ENCODE measurements around the gene ARHGEF4. TPM values are rescaled to one million over a fixed set of nuclear protein-coding genes. Genes with fewer than 3 reads are reported as not detected.
A peak's percentile ranks its signal among the peaks of the same experiment; 100 is the strongest.

Gene ARHGEF4
- total RNA-seq, 1 donor from 2014 or later, result 0.40 TPM

- DNase-seq (ENCODE audit: low read depth), result no peak
Measured at GRCh38 chr2:130818809-130819208, 17.9 kb upstream of the ARHGEF4 start.

DNA sequence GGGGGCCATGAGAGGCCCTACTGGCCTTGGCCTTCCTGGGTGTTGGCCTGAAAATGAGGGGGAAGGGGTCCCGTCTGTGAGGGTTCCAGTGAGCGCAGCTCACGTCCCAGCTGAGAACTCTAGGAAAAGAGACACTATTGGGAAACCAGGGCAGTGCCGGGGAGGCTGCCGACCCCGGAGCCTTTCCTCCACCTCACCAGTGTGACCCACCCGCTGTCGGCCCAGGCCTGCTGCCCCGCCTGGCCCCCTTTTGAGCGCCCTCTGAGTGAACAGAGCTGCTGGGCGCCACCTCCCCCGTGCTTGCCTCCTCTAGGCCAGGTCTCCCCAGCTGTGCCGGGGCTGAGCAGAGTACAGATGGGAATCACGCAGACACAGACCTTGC lies 17.5 kb upstream of the ARHGEF4 start:
- no peak for DNase-seq (ENCODE audit: low read depth)

- DNase-seq (ENCODE audit: low read depth), result no peak
Measured at GRCh38 chr2:130819608-130820278, 17.0 kb upstream of the ARHGEF4 start.

DNA sequence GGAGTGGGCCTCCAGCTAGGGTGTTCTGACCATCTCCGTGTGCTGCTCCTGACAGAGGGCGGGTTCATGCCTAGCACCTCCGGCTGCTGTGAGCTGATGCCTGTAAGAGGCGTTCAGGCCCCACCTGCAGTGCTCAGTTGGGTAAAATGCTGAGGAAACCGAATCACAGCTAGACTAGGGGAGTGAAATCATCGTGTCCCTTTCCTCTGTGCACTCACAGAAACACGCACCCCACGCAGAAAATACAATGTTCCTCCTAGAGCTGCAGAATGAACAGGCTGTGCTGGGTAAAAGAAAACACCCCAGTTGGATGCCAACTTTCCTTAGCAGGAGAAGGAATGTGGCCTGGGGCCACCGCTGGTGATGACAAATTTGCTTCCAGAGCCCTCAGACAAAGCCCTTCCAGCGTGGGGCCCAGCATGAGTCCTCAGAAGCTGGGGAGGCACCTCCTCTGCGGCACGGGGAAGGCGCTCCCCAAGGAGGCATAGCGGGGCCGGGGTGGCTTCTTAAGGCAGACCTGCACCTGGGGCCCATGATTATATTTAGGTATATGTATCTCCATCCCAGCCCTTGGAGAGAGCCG lies 16.3 kb upstream of the ARHGEF4 start:
- DNase-seq (ENCODE audit: low read depth), result no peak

DNA sequence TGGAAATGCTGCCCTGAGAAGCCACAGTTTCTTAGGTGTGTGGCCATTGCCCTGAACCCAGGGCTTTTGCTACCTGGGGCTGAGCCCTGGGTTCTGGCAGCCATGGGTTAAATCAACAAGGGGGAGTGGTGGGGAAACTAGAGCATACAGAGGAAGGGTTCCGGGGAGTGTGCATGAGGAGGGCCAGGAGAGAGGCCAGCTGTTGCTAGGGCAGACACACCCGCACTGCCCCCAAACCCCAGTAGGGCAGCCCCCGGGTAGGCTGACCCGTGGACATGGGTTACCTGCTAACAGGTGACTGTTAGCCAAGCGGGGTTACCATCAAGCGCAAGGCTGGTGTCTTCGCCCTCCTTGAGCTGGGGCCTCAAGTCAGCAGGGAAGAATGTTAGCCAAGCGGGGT lies 14.8 kb upstream of the ARHGEF4 start:
- no peak for DNase-seq (ENCODE audit: low read depth)

DNA sequence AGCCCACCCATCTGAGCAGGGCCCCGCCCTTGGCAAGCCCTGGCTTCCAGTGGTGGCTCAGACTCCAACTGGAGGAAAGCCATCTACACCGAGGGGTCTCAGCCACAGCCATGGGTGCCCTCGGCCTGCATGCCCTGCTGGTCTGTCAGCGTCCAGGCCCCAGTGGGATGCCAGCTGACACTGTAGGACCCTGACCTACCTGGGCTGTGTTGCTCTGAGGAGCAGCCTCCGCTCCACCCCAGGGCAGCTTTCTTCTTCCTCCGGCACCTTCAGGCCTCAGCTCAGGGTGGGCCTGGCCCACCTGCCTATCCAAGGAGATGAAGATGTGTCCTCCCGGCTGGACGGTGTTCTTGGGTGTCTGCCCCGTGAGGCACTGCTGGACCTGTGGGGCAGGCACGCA lies 13.9 kb upstream of the ARHGEF4 start:
- no peak for DNase-seq (ENCODE audit: low read depth)

GRCh38 chr2:130823171-130823885 lies 13.4 kb upstream of the ARHGEF4 start:
- DNase-seq (ENCODE audit: low read depth), result no peak

DNA sequence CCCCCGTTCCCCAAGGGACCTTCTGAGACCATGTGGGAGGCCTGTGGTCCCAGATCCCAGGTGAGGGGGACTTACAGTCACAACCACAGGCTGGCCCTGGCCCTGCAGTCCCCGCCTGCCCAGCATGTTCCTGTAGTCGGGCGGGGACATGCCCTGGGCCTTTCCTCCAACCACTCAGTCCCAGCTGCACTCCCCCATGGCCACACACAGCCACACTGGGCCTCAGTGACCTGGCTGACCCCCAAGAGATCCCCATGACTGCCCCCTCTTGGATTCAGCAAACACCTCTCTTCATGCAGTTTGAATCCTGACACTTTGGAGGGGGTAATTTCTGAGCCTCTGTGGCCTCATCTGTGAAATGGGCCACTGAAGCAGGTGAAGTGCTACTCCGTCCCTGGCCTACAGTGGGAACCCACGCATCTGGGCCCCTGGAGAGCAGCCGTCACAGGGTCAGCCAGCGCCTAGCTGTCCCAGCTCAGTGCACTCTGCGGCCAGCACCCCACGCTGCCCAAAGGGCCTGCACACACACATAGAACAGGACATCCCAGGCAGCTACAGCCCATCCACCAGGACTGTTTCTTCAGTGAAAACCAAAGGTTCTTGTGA lies 12.7 kb upstream of the ARHGEF4 start:
- no peak for DNase-seq (ENCODE audit: low read depth)

DNA sequence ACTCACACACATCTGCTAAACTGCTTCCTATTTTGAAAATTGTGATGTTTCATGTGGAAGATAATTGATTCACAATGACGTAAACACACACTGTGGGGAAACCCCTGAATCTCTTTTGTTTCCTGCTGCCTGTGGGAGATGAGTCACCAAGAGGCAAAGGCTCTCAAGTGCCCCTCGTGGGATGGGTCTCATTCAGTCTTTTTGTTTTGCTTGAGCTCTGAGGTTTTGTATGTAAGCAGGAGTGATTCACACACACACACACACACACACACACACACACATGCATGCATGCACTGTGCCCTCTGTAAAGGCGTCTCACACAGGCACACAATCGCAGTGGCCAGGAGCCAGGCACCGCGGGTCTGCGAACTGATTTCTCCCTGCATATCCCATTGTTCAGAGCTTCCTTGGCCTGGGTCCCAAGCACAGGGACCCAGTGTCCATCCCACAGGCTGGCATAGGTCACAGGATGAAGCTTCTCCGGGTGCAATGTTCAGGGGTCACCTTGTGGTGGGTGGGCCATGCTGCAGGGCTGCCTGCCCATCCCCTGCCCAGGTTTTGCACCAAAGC lies 12.1 kb upstream of the ARHGEF4 start:
- DNase-seq (ENCODE audit: low read depth), result peak; percentile 97

DNA sequence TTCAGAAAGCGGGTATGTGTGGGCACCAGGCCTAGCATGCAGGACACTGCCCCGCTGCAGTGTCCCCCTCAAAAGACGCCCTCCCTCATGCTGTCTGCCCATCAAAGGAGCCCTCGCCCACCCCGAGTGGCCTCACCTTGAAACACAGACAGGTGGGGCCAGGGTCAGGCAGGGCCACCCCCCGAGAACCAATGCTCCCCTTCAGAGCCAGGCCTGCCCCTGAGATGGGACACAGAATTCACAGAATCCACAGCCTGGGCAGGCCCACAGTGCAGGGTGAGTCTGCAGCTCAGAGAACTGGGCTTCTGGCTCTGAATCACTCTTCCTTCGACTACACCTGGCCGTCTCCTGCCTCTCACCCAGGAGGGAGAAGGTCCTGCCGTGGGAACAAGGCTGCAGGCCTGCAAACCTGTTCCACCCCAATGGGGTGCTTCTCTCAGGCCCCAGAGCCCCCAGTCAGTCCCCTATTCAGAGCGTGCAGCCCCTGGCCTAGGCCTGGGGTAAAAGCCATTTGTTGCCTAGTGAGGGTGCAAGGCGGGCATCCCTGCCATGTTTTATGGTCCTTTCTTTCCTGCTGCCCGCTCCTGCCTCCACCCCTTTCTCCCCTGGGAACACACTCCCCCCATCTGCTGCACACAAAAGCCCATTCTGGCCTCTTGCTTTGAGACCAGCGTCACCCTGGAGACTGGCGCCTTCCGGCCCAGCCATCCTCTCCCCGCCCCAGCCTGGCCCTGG lies 11.3 kb upstream of the ARHGEF4 start:
- DNase-seq (ENCODE audit: low read depth), result no peak

DNA sequence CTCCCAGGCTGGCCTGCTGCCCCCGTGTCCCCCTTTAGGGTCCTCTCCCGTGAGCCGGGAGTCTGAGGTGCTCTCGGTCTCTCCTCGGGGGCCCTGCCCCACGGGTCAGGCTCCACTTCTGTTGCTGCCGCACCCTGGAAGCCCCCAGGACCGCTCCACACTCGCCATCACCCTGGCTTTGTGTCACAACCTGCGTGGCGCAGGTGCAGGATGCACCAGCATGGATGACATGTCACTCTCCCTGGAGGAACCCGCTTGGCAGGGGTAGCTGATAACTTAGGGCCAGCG lies 10.8 kb upstream of the ARHGEF4 start:
- no peak for DNase-seq (ENCODE audit: low read depth)

DNA sequence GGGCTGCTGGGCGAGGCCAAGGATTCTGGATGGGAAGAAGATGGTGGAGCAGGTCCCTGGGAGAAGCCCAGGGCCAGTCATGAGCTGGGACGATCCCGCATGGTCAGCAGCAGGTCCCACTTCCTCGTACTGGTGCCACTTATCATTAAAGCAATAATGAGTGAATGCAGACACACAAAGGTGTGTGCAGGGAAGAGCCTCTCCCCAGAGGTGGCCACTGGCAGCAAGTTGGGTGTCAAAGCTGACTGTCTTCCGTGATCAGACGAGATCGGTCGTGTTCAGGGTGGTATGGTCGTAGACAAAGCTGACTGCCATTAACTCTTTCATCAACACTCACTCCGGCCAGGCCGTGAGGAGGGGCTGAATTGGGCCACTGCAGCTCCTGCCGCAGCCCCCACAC lies 10.3 kb upstream of the ARHGEF4 start:
- DNase-seq (ENCODE audit: low read depth), result no peak

DNA sequence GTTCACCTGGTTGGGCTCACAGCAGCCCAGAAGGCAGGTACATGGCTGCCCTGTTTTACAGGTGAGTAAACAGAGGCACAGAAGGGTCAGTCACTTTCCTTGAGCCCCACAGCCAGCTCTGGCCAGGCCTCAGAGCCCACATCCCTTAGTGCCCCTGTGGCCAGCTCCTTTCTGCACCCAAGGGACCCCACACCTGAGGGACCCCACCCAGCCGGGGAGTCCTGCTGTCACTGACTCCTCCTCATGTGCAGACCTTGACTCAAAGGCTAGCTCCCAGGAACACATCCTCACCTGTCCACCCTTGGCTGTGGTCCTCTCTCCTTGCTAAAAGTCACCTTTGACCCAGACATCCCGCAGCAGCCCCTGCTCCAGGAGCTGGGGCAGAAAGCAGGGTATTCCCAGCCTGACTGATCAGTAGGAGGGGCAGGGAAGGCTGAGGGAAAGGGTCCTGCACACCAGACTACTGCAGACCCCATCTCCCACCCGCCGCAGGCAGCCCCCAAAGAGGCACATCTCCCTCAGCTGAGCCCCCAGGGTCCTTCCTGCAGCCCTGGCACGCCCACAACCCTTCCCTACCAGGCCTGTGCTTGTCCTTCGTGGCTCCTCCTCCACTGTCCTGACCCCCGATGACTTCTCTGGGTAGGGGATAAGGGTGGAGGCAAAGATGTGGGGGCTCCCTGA lies 9.8 kb upstream of the ARHGEF4 start:
- no peak for DNase-seq (ENCODE audit: low read depth)

- DNase-seq (ENCODE audit: low read depth), result peak; percentile 58
Measured at GRCh38 chr2:130827502-130828251, 9.0 kb upstream of the ARHGEF4 start.

DNA sequence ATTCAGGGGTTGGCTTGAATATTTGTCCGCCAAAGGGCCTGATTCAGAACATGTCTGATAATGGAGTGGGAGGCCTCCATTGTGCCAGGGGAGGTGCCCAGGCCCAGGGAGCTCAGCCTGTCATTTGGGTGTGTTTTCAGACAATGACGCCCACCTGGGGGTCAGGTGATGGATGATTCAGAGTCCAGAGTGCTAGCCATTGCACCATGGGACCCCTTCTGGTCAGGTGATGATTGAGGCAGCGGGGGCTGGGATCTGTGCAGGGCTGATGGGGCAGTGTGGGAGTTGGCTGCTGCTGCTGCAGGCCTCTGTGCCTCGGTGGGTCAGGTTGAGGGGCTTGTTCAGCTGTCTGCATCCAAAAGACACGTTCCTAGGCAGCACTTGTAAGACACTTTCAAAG lies 8.3 kb upstream of the ARHGEF4 start:
- DNase-seq (ENCODE audit: low read depth), result no peak

GRCh38 chr2:130829015-130829414 lies 7.7 kb upstream of the ARHGEF4 start:
- peak; percentile 29 for DNase-seq (ENCODE audit: low read depth)

DNA sequence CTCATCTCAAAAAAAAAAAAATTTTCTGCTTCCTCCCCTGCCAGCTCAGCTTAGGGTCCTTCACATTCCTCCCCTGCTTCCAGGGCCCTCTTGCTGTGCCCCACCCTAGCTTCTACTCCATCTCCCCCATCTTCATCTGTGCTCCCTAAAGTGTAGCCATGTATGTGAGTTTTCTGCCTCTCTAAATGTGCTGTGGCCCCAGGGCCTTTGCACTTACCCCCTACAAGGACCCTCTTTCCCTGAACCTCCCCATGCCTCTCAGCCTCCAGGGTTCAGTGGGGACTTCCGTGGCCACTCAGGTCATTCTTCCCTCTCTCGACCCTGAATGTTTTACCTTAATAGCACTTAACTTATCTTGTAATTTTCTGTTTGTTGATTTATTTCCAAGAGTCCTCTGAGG lies 6.2 kb upstream of the ARHGEF4 start:
- no peak for DNase-seq (ENCODE audit: low read depth)

GRCh38 chr2:130831356-130831755 lies 5.4 kb upstream of the ARHGEF4 start:
- no peak for DNase-seq (ENCODE audit: low read depth)

GRCh38 chr2:130832296-130832940 lies 4.3 kb upstream of the ARHGEF4 start:
- DNase-seq (ENCODE audit: low read depth), result no peak

Measured in renal cortical epithelial cell (primary cell).